ENCODE measurements around the gene DLG2.
"Not testable (repeated sequence)": the region's sequence is repeated elsewhere in the genome, so short reads cannot be mapped to it uniquely, and the experiment has no call there.

DLG2 gene

GRCh38 chr11:83793310-83793709 lies 1833.8 kb downstream of the DLG2 start:
- DNase-seq, result no peak

DNA sequence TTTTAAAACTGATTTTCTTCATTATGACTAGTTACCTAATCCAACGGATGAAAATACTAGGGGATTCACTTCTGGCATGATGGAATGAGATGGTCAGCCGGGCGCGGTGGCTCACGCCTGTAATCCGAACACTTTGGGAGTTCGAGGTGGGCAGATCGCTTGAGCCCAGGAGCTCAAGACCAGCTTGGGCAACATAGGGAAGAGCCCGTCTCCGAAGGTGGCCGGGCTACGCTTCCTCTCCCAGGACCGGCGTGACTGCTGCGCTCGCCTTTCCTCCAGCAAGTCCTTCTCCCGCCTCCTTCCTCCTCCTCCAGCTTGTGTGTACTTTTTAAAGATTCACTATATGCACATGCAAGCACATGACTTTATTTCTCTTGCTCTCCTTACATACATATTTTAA lies 1835.6 kb downstream of the DLG2 start:
- no peak for DNase-seq

- DNase-seq, result no peak
Measured at GRCh38 chr11:83785942-83786341, 1841.2 kb downstream of the DLG2 start.

DNA sequence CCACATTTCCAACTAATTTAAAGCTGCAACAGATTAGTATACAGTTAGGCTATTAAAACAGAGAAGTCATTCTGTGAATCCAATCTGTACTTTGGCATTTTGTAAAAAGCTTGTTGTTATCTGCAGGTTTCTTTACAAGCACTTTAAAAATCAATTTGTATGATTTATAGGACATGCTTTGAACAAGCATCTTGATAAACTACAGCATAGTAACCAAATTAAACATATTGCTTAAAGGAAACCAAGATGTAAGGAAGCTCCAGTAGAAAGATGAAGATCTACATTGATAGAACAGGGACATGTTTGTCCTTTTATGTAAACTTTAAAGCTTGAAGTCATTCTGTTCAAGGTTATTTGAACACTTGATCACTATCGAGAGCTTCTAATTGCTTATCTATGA lies 1842.7 kb downstream of the DLG2 start:
- no peak for DNase-seq

DNA sequence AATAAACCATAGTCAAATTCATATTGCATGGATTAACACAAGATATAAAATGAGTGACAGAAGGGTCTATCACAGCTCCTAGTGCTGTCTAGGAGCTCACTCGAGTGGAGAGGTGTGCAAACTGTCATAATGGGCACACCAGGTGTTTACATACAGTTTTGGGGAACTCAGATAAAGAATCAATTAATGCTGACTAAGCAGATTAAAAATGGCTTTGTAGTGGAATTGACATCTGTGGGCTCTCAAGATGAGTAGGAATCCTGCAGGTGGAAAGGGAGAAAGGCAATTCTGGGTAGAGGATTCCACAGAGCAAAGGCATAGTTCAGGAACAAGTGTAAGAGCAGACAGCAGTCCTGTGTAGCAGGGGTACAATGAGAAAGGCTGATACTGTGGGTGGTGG lies 1844.8 kb downstream of the DLG2 start:
- DNase-seq, result no peak

GRCh38 chr11:83779876-83780275 lies 1847.3 kb downstream of the DLG2 start:
- no peak for DNase-seq

DNA sequence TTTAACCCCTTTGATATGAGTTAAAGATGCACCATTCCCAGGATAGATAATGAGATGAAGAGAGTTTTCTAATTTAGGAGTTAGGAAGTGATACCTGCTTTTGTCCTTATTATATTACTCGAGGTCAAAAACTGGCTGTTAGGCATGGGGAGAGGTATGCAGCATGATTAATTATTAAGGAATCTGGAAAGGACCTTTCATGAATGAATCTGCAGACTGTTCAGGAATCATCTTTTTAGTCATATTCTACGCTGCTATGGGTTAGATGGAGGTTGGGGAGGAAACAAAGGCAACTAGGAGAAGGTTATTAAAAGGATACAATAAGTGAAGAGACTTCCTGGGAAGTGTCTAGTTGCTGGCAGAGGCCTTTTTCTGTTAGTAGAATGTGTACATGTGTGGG lies 1848.5 kb downstream of the DLG2 start:
- DNase-seq, result no peak

DNA sequence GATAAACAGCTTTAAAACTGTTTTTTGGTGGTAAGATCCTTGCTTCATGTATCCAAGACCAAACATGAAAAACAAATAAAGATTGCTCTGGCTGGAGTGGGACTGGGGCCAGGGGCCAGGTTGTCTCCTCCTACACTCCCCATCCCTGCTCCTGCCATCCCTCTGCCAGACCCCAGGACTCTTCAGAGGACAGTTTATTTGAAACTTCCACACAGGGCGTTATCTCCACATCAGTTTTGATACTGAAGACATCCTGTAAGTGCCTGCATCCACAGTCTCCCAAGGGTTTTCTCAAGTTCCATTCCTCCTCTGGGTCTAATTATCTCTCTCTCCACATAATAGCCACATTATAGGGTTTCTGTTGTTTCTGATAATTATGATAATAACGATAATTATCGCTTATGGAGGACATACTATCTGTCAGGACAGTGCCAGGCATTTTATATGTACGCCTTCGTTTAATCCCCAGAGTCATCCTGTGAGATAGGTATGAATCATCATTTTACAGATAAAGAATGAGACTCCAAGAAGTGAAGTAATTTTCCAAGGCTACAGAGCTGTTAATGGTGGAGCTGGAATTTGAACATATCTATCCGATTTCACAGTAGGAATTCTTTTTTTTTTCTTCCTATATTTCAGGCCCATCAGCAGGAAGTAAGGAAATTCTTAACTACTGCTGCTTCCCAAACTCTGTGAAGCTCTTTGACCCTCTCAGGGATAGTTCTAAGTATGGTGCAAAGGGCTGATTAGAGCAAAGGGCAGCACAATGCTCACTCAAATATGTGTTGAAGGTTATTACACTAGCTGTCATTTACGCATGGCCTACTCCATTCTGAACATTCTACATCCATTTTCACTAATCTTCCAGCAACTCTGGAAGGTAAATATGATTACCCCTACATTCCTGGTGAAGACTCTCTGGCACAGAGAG lies 1852.9 kb downstream of the DLG2 start:
- no peak for DNase-seq

DNA sequence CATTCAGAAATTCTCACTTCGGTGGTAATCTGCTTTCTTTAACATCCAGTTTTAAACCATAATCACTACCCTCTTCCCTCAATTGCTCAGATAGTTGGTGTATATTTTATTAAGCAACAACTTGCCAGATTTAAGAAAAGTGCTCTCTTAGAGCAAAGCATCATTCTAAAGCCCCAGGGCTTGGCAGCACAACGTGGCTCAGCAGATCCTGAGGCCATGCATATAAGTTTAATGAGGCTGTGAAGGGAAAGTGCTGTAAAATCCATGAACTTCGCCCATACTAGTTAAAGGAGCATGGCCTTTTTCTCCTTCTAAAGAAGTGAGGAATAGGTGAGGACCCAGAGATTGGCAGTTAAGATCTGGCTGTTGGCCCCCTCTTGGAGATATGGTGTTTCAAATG lies 1858.7 kb downstream of the DLG2 start:
- no peak for DNase-seq

DNA sequence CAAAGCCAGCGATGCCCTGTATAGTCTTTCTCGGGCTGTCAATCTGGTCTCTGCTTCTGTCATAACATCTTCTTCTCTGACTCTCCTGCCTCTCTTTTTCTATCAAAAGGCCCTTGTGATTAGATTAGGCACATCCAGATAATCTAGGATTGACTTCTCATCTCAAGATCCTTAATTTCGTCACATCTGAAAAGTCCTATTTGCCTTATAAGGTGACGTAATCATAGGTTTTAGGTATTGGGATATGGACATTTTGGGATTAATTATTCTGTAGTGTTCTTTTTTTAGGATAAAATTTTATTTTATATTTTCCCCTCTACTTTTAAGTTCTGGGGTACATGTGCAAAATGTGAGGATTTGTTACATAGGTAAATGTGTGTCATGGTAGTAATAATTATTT lies 1860.2 kb downstream of the DLG2 start:
- DNase-seq, result no peak

- no peak for DNase-seq
Measured at GRCh38 chr11:83764643-83765042, 1862.5 kb downstream of the DLG2 start.

DNA sequence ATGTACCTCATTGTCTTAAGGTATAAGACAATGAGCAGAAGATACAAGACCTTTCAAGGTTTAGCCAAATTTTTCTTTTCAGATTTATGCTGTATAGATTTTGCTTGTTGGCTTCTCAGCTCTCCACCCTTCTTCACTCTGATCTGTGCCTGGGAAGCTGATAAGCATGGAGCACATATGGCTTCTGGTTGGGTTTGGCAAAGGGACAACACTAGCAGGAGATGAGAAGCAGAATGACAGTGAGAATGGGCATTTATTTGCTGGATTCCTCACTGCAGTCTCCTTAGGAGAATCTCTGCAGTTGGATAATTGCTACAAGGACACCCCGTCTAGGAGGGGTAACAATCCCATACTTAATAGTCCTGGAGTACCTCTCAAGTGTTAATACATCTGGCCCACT lies 1866.2 kb downstream of the DLG2 start:
- no peak for DNase-seq

DNA sequence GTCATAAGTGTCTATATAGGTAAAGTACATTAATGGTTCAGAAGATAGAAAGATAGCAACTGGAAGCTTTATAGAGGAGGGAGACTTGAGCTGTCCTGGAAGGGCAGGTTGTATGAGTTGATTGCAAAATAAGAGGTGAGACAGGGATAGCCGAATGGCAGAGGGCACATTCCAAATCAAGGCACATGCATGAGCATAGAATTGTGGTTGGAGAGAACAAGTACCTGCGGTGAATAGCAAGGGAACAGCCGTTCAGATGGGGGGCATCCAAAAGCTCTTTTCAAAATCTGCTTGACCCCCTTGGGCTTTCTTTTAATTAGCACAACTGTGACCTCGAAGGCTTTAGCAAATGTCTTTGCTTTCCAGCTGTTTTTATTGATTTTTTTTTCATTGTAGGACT lies 1868.0 kb downstream of the DLG2 start:
- DNase-seq, result no peak

DNA sequence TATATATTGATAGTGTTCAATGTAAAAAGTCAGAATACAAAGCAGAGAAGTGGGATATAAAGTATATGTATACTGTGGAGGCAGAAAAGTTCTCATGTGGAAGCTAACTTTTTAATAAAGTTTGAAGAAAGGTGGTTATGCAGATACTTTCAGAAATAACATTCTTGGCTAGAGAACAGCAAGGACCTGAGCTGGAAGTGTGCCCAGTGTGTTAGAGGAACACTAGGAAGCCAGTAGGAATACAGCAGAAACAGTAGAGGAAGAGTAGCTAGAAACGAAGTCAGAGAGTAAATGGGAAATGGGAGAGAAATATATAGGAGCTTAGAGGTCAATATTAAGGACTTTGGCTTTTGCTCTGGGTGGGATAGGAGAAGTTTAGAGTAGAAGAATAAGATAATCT lies 1876.1 kb downstream of the DLG2 start:
- DNase-seq, result no peak

- DNase-seq, result no peak
Measured at GRCh38 chr11:83746921-83747585, 1880.1 kb downstream of the DLG2 start.

- no peak for DNase-seq
Measured at GRCh38 chr11:83744620-83745192, 1882.4 kb downstream of the DLG2 start.

- no peak for DNase-seq
Measured at GRCh38 chr11:83736684-83737083, 1890.5 kb downstream of the DLG2 start.

DNA sequence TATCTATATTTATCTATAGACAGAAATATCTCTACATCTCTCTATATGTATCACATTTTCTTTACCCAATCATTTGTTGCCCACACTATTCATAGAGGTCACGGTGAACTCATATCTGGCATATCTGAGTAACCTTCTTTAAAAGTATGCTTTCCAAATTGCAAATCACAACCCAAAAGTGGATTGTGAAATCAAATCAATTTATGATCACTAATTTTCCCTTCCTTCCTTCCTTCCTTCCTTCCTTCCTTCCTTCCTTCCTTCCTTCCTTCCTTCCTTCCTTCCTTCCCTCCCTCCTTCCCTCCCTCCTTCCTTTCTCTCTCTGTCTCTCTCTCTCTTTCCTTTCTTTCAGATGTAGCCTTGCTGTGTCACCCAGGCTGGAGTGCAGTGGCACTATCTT lies 1893.0 kb downstream of the DLG2 start:
- no peak for DNase-seq

- not testable (repeated sequence) for DNase-seq
Measured at GRCh38 chr11:83731288-83731687, 1895.9 kb downstream of the DLG2 start.

DNA sequence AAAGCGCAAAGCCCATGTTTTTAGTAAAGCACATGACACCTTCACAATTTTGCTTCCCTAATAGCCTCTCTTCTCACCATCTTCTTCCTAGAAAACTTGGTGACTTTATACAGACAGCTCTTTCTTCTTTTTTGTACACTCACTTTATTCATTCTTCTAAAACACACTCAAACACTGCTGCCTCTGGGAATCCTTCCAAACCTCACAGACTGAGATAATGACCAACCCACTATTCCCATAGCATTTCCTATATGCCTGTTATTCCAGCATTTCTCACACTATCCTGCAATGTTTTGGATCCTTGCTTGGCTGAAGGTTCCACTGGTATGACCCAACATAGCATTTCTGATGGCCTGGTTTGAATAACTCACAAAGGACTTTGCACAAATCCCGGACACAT lies 1898.9 kb downstream of the DLG2 start:
- DNase-seq, result no peak

DNA sequence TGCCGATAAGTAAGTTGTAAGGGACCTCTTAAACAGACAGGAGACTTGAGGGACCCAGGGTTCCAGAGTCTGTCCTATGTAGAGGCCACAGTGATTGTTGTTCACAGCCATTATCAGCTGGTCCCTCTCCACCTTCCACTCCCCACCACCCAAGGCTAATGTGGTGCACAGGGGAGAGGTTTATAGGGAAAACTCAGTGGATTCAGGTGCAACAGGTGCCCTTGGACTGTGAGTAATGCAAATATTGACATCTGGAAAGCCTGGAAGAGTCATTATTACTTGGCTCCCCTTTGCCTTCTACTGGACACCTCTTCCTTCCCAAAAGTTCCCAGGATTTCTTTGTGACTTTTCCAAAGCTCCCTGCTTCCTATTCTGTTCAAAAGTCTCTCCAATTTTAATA lies 1899.9 kb downstream of the DLG2 start:
- no peak for DNase-seq

- DNase-seq, result no peak
Measured at GRCh38 chr11:83726316-83726715, 1900.8 kb downstream of the DLG2 start.

GRCh38 chr11:83725728-83726127 lies 1901.4 kb downstream of the DLG2 start:
- DNase-seq, result no peak

GRCh38 chr11:83725269-83725560 lies 1901.9 kb downstream of the DLG2 start:
- no peak for DNase-seq

All from CD4-positive, alpha-beta T cell treated with Interleukin-21 for 1 hour (primary cell).